Activated T-cell treated with anti-CD3 and anti-CD28 coated beads for 48 hours (primary cell): ENCODE measurements around the gene CAMK1D.
A peak's percentile ranks its signal among the peaks of the same experiment; 100 is the strongest.
"Not testable (repeated sequence)": the region's sequence is repeated elsewhere in the genome, so short reads cannot be mapped to it uniquely, and the experiment has no call there.

ENCODE experiments used
- DNase-seq: peaks from one replicate; pipeline ENCODE4 v3.0.0-alpha.2; 2020; ENCODE audit warnings: low read depth

Gene CAMK1D

DNA sequence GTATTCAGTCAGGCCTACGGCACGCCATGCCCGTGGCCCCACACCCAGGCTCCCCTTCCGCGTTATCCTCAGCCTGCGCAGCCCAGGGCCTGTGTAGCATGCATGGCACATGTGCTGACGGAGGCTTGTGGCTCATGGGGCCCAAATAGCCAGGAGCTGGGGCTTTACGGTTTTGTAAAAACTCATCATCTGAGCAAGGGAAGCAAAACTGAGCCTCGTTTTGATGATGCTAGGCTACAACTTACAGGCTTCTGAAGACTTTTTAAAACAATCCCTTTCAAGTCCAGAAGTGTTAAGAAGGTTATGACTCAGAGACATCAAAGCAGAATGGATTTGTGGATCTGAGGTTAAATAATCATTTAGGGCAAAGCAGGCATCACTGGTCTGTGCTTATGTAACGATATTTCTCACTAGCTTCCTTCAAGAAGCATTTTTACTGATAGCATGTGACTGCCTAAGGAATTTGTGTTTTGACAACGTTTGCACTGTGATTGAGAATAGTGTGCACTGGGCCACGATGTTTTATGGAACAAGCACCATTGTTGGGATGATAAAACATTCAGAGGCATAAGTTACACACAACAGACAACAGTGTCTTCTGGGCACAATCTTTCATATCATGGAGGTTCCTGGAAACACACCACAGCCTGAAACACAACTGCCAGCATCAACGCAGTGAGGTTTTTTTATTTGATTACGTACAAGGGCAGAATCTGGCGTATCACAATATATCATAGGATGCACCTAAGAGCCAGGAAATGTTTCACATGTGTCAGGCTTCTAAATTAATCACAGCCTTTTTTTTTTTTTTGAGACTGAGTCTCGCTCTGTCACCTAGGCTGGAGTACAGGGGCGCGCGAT is 377.9 kb downstream of the CAMK1D start:
- DNase-seq, result peak; percentile 18

- DNase-seq, result no peak
Observed at GRCh38 chr10:12727832-12728215, 378.5 kb downstream of the CAMK1D start.

DNA sequence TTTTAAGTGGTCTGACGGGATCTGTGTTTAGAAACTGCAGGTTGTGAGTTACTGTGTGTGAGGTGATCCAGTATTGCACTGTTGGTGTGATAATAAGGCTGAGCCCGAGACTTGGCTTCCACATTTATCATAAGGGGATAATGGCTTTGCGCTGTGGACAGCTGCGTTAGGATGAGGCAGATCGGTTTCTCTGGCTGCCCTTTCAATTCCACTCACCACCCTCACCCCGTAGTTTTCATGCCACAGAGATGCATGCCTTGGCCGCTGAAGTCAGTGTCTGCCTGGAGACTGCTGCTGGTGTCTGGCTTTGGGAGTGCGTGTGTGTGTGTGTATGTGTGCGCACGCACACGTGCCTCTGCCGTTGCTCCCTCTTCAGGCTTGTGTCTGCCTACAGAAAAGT is 379.1 kb downstream of the CAMK1D start:
- no peak for DNase-seq

GRCh38 chr10:12729885-12730284 is 380.5 kb downstream of the CAMK1D start:
- DNase-seq, result no peak

DNA sequence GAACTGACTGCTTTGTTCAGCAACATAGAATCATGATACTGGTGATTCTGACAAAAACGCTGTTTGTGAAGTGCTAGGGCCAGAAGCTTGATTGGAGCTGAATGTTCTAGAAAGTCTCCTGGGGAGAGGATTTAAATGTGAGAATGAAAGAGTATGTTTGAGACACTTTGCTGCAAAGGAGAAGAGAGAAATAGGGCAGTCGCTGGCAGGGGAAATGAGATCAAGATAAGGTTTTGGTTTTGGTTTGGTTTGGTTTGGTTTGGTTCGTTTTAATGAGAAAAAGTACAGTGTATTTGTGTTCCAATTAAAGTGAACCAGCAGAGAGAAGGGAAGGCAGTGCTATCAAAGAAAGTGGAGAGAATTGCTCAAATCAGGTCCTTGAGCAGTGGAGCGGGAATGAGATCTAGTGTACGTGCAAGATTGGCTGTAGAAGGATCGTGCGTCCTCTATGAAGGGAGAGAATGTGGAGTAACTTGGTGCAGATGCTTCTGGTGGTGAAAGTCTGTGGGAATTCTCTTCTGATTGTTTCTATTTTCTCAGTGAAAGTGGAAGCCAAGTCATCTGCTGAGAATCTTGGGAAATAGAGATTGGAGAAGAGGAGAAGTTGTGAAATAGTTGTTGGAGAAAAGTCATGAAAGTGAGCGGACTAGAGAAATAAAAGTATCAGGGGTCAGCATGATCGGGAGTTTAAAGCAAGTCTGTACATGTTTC is 381.6 kb downstream of the CAMK1D start:
- DNase-seq, result no peak

DNA sequence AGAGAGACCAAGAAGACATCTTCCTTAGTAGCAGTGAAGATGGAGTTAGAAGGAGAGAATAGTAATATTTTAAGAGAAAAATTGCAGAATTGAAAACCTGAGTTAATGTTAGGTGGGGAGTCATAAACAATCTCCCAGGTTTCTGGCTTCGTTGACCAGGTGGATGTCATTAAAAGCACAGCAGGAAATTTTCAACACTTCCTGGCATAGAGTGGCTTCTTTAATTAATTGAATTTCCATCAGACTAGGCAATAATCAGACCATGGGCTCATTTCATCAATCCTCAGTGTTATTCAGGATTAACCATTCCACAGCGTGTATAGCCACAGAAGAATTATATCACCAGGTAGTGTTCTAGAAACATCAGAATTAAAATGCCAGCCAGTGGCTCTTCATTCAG is 383.9 kb downstream of the CAMK1D start:
- no peak for DNase-seq

- no peak for DNase-seq
Observed at GRCh38 chr10:12735843-12736462, 386.6 kb downstream of the CAMK1D start.

DNA sequence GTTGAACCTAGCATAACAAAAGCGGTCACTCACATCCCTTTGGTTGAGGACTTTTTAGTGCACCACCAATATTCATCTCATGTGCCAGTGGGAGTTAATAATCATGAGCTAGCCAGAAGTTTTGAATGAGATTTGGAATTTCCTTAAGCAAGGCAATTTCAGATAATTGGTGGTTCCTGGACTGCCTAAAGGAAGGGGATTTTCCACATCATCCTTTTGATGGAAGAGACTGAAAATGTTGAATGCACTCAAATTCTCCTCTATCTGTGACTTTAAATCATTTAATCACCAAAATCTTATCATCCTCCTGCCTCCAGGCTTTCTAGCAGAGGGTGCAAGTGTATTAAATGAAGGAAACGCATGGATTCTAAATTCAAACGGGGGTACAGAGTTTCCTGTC is 391.5 kb downstream of the CAMK1D start:
- no peak for DNase-seq

DNA sequence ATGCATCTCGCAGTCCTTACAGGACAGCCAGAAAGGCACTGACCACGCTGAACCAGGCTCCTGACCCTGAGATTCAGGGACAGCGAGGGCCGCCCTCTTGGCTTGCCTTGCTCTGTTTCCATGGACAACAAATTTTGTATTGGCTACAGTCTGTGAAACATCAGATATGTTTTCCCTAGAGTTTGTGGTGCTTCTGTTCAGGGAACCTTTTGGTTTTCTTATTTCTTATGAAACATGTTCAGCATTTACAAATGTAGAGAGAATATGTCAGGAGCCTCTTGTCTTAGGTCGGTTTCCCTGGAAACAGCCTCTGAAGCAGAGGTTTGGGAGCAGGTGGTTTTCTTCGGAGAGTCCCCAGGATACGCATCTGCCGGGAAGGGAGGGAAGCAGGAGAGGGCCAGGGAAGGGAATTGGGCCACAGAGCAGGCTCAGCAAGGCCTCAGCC is 392.0 kb downstream of the CAMK1D start:
- DNase-seq, result no peak

GRCh38 chr10:12742771-12743170 is 393.4 kb downstream of the CAMK1D start:
- no peak for DNase-seq

DNA sequence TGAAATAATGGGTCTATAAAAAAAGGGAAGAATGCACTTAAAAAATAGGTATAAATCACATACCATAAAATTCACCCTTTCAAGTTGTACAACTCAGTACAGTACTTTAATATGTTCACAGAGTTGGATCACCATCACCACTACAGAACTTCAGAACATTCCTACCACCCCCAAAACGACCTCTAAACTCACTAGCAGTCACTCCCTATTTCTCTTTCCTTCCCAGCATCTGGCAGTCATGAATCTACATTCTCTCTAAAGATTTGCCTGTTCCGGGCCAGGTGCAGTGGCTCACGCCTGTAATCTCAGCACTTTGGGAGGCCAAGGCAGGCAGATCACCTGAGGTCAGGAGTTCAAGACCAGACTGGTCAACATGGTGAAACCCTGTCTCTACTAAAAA is 394.1 kb downstream of the CAMK1D start:
- not testable (repeated sequence) for DNase-seq

- no peak for DNase-seq
Observed at GRCh38 chr10:12743941-12744340, 394.6 kb downstream of the CAMK1D start.

DNA sequence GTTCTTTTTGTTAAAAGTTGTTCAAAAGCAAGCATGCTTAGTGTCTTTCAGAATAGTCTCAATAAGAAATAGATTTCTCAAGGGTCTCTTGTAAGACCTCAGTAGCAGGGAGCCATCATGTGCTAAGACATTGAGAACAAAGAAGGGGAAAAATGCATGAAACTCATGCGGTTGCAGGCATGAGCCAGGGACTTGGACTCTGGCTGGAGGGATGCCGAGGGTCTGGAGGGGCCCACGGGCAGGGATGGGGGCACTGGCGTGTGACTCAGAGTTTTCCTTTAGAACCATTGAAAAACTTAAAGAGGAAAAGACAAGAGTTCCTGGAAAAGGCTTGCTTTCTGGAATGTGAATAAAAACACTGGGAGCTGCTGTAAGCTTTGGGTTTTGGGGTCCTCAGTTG is 398.8 kb downstream of the CAMK1D start:
- DNase-seq, result no peak

DNA sequence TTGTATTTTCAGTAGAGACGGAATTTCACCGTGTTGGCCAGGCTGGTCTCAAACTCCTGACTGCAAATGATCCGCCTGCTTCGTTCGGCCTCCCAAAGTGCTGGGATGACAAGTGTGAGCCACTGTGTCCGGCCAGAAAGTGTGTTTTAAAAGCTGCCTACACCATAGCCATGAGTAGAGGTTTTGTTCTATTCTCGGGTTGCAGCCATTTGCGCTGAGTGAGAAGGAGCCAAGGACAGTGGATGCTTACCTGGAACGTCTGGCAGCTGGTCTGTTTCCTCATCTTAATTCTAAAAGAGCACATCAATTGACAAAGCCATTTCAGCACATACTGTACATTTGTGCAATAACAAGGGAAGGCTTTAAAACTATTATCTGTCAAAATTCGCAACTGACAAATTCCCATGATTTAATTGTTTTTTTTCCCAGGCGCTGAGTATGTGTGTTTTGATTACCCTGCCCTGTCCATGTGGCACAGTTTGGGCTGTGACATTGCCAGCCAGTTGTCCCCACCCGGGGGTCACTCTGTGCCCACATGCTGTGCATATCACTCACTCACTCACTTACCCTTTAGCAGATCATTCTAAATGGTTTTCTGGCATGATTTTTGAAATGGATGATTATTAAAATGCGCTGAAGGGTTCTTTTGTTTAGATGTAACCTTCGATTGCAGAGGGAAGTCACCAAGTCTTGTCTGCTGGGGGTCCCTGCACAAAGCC is 400.6 kb downstream of the CAMK1D start:
- DNase-seq, result no peak

- DNase-seq, result no peak
Observed at GRCh38 chr10:12750526-12751201, 401.3 kb downstream of the CAMK1D start.

DNA sequence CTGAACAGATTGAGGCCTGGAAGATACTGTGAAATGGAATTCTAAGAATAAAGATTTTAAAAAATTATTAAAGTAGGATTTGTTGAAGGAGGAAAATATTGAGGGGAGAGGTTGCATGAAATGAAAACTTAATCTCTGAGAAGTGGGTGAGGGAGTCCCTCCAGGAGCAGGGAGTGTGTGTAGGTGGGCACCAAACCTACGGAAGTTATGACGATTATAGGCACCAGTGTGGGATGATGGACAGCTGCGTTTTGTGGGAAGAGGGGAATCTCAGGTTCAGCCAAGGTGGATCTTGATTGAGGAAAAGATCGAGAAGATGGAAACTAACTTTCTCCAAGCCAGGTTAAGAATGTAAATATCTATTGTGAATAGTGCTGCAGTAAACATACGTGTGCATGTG is 405.7 kb downstream of the CAMK1D start:
- no peak for DNase-seq

- DNase-seq, result no peak
Observed at GRCh38 chr10:12757351-12757750, 408.0 kb downstream of the CAMK1D start.

GRCh38 chr10:12758271-12758670 is 408.9 kb downstream of the CAMK1D start:
- DNase-seq, result no peak

GRCh38 chr10:12766223-12766622 is 416.9 kb downstream of the CAMK1D start:
- no peak for DNase-seq

GRCh38 chr10:12768156-12769100 is 419.1 kb downstream of the CAMK1D start:
- DNase-seq, result no peak
